ENCODE measurements around the gene AAGAB.
"Not testable (repeated sequence)": the region's sequence is repeated elsewhere in the genome, so short reads cannot be mapped to it uniquely, and the experiment has no call there.

Gene AAGAB

GRCh38 chr15:67168694-67169093 lies 85.8 kb downstream of the AAGAB start:
- DNase-seq = no peak

- no peak for DNase-seq
Observed at GRCh38 chr15:67167091-67167490, 87.4 kb downstream of the AAGAB start.

GRCh38 chr15:67166280-67167009 lies 88.0 kb downstream of the AAGAB start:
- no peak for DNase-seq

GRCh38 chr15:67165254-67166253 lies 88.9 kb downstream of the AAGAB start:
- DNase-seq = no peak

- no peak for DNase-seq
Observed at GRCh38 chr15:67164811-67165253, 89.6 kb downstream of the AAGAB start.

- DNase-seq = no peak
Observed at GRCh38 chr15:67164401-67164791, 90.1 kb downstream of the AAGAB start.

GRCh38 chr15:67163180-67163579 lies 91.3 kb downstream of the AAGAB start:
- DNase-seq = no peak

GRCh38 chr15:67161881-67162280 lies 92.6 kb downstream of the AAGAB start:
- no peak for DNase-seq

- no peak for DNase-seq
Observed at GRCh38 chr15:67161412-67161811, 93.0 kb downstream of the AAGAB start.

GRCh38 chr15:67158367-67158766 lies 96.1 kb downstream of the AAGAB start:
- no peak for DNase-seq

- no peak for DNase-seq
Observed at GRCh38 chr15:67157521-67158252, 96.8 kb downstream of the AAGAB start.

GRCh38 chr15:67156834-67157233 lies 97.6 kb downstream of the AAGAB start:
- DNase-seq = no peak

GRCh38 chr15:67156426-67156825 lies 98.0 kb downstream of the AAGAB start:
- no peak for DNase-seq

- DNase-seq = no peak
Observed at GRCh38 chr15:67154249-67154648, 100.2 kb downstream of the AAGAB start.

- DNase-seq = not testable (repeated sequence)
Observed at GRCh38 chr15:67153044-67153443, 101.4 kb downstream of the AAGAB start.

GRCh38 chr15:67152429-67152828 lies 102.0 kb downstream of the AAGAB start:
- no peak for DNase-seq
